ENCODE results near the gene TNNC2. TPM values are rescaled to one million over a fixed set of nuclear protein-coding genes. Genes with fewer than 3 reads are reported as not detected.

The TNNC2 gene
- total RNA-seq, 2 experiments from 2014 or later = not detected

DNA sequence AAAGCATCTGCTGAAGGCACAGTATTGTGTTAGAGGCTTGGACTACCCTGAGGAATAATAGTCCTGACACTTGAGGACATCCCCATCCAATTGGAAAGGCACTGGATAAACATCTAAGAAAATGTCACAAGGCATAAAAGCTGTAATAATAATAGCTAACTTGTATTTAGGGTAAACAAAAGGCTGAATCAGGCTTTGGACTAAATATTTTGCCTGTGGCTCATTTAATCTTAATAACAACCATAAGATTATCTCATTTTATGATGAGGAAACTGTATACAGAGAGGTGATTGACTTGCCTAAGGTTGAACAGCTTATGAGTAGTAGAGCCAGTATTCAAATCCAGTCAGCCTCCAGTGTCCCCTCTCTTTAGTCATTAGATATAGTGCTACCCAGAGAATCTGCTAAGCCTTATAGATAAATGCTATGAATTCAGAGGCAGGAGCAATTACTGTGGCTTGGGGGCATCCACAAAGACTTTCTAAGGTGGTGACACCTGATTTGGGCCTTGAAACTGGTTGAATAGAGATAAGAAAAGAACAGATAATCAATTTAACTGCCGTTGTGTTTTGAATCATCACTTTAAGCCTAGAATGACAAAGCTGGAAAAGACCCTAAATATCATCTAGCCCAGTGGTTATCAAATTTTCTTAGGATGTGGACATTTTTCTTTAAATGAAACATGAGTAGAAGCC lies 46.4 kb upstream of the TNNC2 start:
- H4K20me1 ChIP-seq (ENCODE audit: insufficient read depth, low read length) = no peaks in the 10 kb centered on the region
- intact Hi-C loops (cut with micrococcal nuclease; ENCODE audit: unreplicated experiment) = no loop called here
- ChIA-PET POLR2A (no interaction called here), CTCF (ENCODE audit: unreplicated experiment) (no interaction called here)
- no peak overlapping the region for H3K4me2 ChIP-seq (ENCODE audit: low read length)
- no peaks in the 10 kb centered on the region for H3K36me3 ChIP-seq (ENCODE audit: insufficient read depth, low read length)
- no peak overlapping the region for H3K4me3 ChIP-seq (ENCODE audit: low read depth, low read length, poor library complexity, severe bottlenecking)
- H3K9me2 ChIP-seq (ENCODE audit: insufficient read depth, low read length) = no peaks in the 10 kb centered on the region
- BruUV-seq (replicated peaks) = no TSS peak
- no peaks in the 10 kb centered on the region for H3K9me3 ChIP-seq (ENCODE audit: low read length)
- H2AFZ ChIP-seq (ENCODE audit: low read length) = no peak overlapping the region
- no peak for DNase-seq (ENCODE audit: low spot score)
- H3K27ac ChIP-seq (ENCODE audit: low read depth, low read length, poor library complexity, severe bottlenecking) = no peak overlapping the region
- no peaks in the 10 kb centered on the region for H3K79me2 ChIP-seq (ENCODE audit: insufficient read depth, low read depth, low read length)
- no peaks in the 10 kb centered on the region for H3K4me1 ChIP-seq (ENCODE audit: insufficient read depth, low read length, poor library complexity, severe bottlenecking)
- TF ChIP-seq EZH2phosphoT487 (IDR thresholded peaks at IDR 0.05; ENCODE audit: borderline replicate concordance, low read depth, low read length) (no peak), CTCF (conservative IDR thresholded peaks at IDR 0.05; ENCODE audit: low read length) (no peak)

DNA sequence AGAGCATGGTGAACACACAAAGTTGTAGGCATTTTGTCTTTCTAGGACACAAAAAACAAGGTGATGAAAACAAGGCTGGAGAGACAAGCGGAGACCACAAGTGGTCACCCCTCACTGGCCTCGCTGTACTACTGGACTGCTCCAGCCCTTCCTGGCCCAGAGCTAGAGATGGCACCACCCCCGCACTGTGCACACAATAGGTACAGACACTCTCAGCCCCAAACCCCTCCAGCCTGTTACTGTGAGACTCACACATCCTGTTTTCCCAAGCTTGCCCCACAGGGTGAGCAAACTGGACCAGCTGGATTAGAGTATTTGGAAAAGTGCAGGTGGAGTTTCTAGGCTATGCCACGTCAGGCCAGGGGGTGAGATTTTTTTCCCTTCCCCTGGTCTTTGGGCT lies 45.5 kb upstream of the TNNC2 start:
- CTCF ChIA-PET (ENCODE audit: unreplicated experiment) = no interaction called here

More for the DNA sequence above, 45.5 kb upstream of the TNNC2 start:
- Histone ChIP-seq H3K4me2 (ENCODE audit: low read length) (no peak overlapping the region), H3K27ac (ENCODE audit: low read depth, low read length, poor library complexity, severe bottlenecking) (no peak overlapping the region), H3K9me3 (ENCODE audit: low read length) (no peaks in the 10 kb centered on the region), H3K4me3 (ENCODE audit: low read depth, low read length, poor library complexity, severe bottlenecking) (no peak overlapping the region), H4K20me1 (ENCODE audit: insufficient read depth, low read length) (no peaks in the 10 kb centered on the region), H3K79me2 (ENCODE audit: insufficient read depth, low read depth, low read length) (no peaks in the 10 kb centered on the region), H2AFZ (ENCODE audit: low read length) (no peak overlapping the region), H3K9me2 (ENCODE audit: insufficient read depth, low read length) (no peaks in the 10 kb centered on the region), H3K36me3 (ENCODE audit: insufficient read depth, low read length) (no peaks in the 10 kb centered on the region), H3K4me1 (ENCODE audit: insufficient read depth, low read length, poor library complexity, severe bottlenecking) (no peaks in the 10 kb centered on the region)
- intact Hi-C loops (cut with micrococcal nuclease; ENCODE audit: unreplicated experiment) = no loop called here
- DNase-seq (ENCODE audit: low spot score) = no peak
- no TSS peak for BruUV-seq (replicated peaks)
- TF ChIP-seq CTCF (conservative IDR thresholded peaks at IDR 0.05; ENCODE audit: low read length) (no peak), EZH2phosphoT487 (IDR thresholded peaks at IDR 0.05; ENCODE audit: borderline replicate concordance, low read depth, low read length) (no peak)
- POLR2A ChIA-PET = interaction anchor here (1.3 kb wide), 1 partner anchor 9 kb away, joined by 4 read pairs; no protein-coding TSS in a partner anchor

All from OCI-LY7 (cell line).